Natural killer cell (primary cell): Measurements from ENCODE around the gene C3. TPM values are rescaled to one million over a fixed set of nuclear protein-coding genes. Genes with fewer than 3 reads are reported as not detected.

Experiments
- ATAC-seq, 3 donors: fragments of 150-1000 bp in 2 of 3; fragments of 200-7000 bp in 1 of 3; cut with Tn5 transposase; 1 replicate in 1 of 3; 2 replicates in 2 of 3; pipeline ENCODE4 v1.10.0; 2021; ENCODE audit warnings: mild to moderate bottlenecking in 2 of 3, moderate library complexity in 2 of 3
- DNase-seq, 2 donors: peaks; one replicate each; pipeline versions ENCODE4 v3.0.0 to v3.0.0-alpha.2; 2013 to 2021; ENCODE audit warnings: mixed read lengths in 1 of 2
- H3K27ac ChIP-seq: one replicate; pipeline ENCODE4 v1.5.1; 2013; ENCODE audit warnings: mild to moderate bottlenecking, low read length
- H3K27me3 ChIP-seq: one replicate; pipeline ENCODE4 v1.6.1; 2013; ENCODE audit warnings: low read length; ENCODE audit not compliant: control insufficient read depth, insufficient read depth
- H3K36me3 ChIP-seq: one replicate; pipeline ENCODE4 v1.6.1; 2013; ENCODE audit warnings: low read length; ENCODE audit not compliant: control insufficient read depth, insufficient read depth
- H3K4me1 ChIP-seq: one replicate; pipeline ENCODE4 v1.6.1; 2013; ENCODE audit warnings: low read length; ENCODE audit not compliant: control insufficient read depth, insufficient read depth
- H3K4me3 ChIP-seq: one replicate; pipeline ENCODE4 v1.5.1; 2013; ENCODE audit warnings: low read length
- H3K9me3 ChIP-seq: one replicate; pipeline ENCODE4 v1.6.1; 2013; ENCODE audit warnings: low read length; ENCODE audit not compliant: control insufficient read depth, insufficient read depth
- H3K27ac Mint-ChIP-seq, 2 donors: one replicate each; pipeline ENCODE4 v1.8.0; 2022; ENCODE audit warnings: mild to moderate bottlenecking in 2 of 2, mixed read lengths in 2 of 2, moderate library complexity in 1 of 2
- H3K27me3 Mint-ChIP-seq, 2 donors: one replicate each; pipeline ENCODE4 v1.8.0; 2022; ENCODE audit warnings: low read depth in 2 of 2, mixed read lengths in 2 of 2
- H3K36me3 Mint-ChIP-seq: one replicate; pipeline ENCODE4 v1.8.0; 2022; ENCODE audit warnings: mixed read lengths
- H3K4me1 Mint-ChIP-seq, 2 donors: one replicate each; pipeline ENCODE4 v1.8.0; 2022; ENCODE audit warnings: mixed read lengths in 2 of 2
- H3K4me3 Mint-ChIP-seq: one replicate; pipeline ENCODE4 v1.8.0; 2022; ENCODE audit warnings: mild to moderate bottlenecking, moderate library complexity, mixed read lengths
- H3K9me3 Mint-ChIP-seq, 2 donors: one replicate each; pipeline ENCODE4 v1.8.0; 2022; ENCODE audit warnings: mixed read lengths in 2 of 2
- CTCF ChIP-seq: fragments of 200-600 bp; IDR thresholded peaks from one replicate; pipeline ENCODE4 v1.8.0; 2022; ENCODE audit warnings: antibody characterized with exemption
- WGBS: methylation state at CpG from one replicate; pipeline ENCODE4 v1.1.7; 2013; ENCODE audit warnings: missing lambda C conversion rate; ENCODE audit not compliant: insufficient coverage; 5-methylcytosine and 5-hydroxymethylcytosine counted together
- intact Hi-C: fragments of 100-400 bp; cut with micrococcal nuclease; formaldehyde crosslinking; loops from one replicate; pipeline ENCODE4 v1.14.2; 2022
- total RNA-seq, 4 donors: library from RNA; stranded (reverse); fragments of 120-200 nt in 1 of 4; gene quantifications; one replicate each; pipeline versions ENCODE4 v1.2.3 to v1.2.4, GENCODE V29; 2013 to 2022

Gene C3
- total RNA-seq, 3 donors from 2014 or later (not counting 1 experiment from before 2014, with no cell fraction given) = 0.38 to 5.5 TPM; not detected in 1

GRCh38 chr19:6680141-6680540 is 40.3 kb downstream of the C3 start:
- H3K27me3 ChIP-seq = no peaks in the 10 kb centered on the region
- no peak for TF ChIP-seq CTCF
- Mint-ChIP-seq H3K9me3 (no peaks in the 10 kb centered on the region), H3K4me3 (no peak overlapping the region), H3K27ac (no peak overlapping the region), H3K27me3 (no peaks in the 10 kb centered on the region), H3K4me1 (peaks cover 33 to 40% of the 10 kb centered on the region in 2 donors), H3K36me3 (no peaks in the 10 kb centered on the region)
- ATAC-seq (no peak), DNase-seq (no peak)
- 95% methylated on average over 1 of the region's 1 CpG for WGBS
- no peaks in the 10 kb centered on the region for H3K9me3 ChIP-seq
- no peak overlapping the region for H3K27ac ChIP-seq
- H3K4me1 ChIP-seq = peaks cover 23% of the 10 kb centered on the region
- H3K36me3 ChIP-seq = no peaks in the 10 kb centered on the region
- intact Hi-C loops = no loop called here
- H3K4me3 ChIP-seq = no peak overlapping the region

- no peaks in the 10 kb centered on the region for H3K27me3 ChIP-seq
- peak overlapping the region in 1 of 2 donors; percentile 56 for H3K27ac Mint-ChIP-seq
- WGBS = 94% methylated on average over 8 of the region's 8 CpGs
- H3K36me3 Mint-ChIP-seq = no peaks in the 10 kb centered on the region
- peaks cover 41 to 43% of the 10 kb centered on the region in 2 donors for H3K4me1 Mint-ChIP-seq
- no peaks in the 10 kb centered on the region for H3K27me3 Mint-ChIP-seq
- DNase-seq = no peak
- no peaks in the 10 kb centered on the region for H3K36me3 ChIP-seq
- intact Hi-C loops = loop anchor here (5.0 kb wide), 1 partner anchor 38 kb away; no protein-coding TSS in a partner anchor
- no peak for TF ChIP-seq CTCF
- H3K4me3 Mint-ChIP-seq = no peak overlapping the region
- no peaks in the 10 kb centered on the region for H3K9me3 ChIP-seq
- H3K27ac ChIP-seq = no peak overlapping the region
- no peak for ATAC-seq
- H3K4me1 ChIP-seq = peaks cover 33% of the 10 kb centered on the region
- H3K9me3 Mint-ChIP-seq = no peaks in the 10 kb centered on the region
- no peak overlapping the region for H3K4me3 ChIP-seq
Measured at GRCh38 chr19:6679139-6679538, 41.3 kb downstream of the C3 start.

GRCh38 chr19:6678690-6679109 is 41.8 kb downstream of the C3 start:
- Mint-ChIP-seq H3K4me1 (peaks cover 45 to 47% of the 10 kb centered on the region in 2 donors), H3K36me3 (no peaks in the 10 kb centered on the region), H3K9me3 (no peaks in the 10 kb centered on the region), H3K27me3 (no peaks in the 10 kb centered on the region), H3K27ac (peak overlapping the region in 1 of 2 donors; percentile 56), H3K4me3 (no peak overlapping the region)
- ATAC-seq (peak; percentile 14 to 43 (median 32)), DNase-seq (no peak)
- H3K27me3 ChIP-seq = no peaks in the 10 kb centered on the region
- WGBS = 70% methylated on average over 4 of the region's 4 CpGs
- intact Hi-C loops = loop anchor here (5.0 kb wide), 1 partner anchor 39 kb away; no protein-coding TSS in a partner anchor
- no peak for TF ChIP-seq CTCF
- H3K4me3 ChIP-seq = no peak overlapping the region
- H3K27ac ChIP-seq = no peak overlapping the region
- H3K9me3 ChIP-seq = no peaks in the 10 kb centered on the region
- H3K36me3 ChIP-seq = no peaks in the 10 kb centered on the region
- peaks cover 37% of the 10 kb centered on the region for H3K4me1 ChIP-seq
